ENCODE measurements around the gene PRC1.
"Not testable (repeated sequence)": the region's sequence is repeated elsewhere in the genome, so short reads cannot be mapped to it uniquely, and the experiment has no call there.

Gene PRC1

GRCh38 chr15:90994417-90995311 is at the start of gene PRC1:
Gene PRC1, minus strand, starts transcription at chr15:90994535. Its CDS starts 118 bp downstream, at chr15:90994417.
- in situ Hi-C loops (cut with MboI; ENCODE audit: low sequenced_read_pairs), result no loop called here

- in situ Hi-C loops (cut with MboI; ENCODE audit: low sequenced_read_pairs), result no loop called here
Measured at GRCh38 chr15:91043202-91043874, 49.0 kb upstream of the PRC1 start.

- in situ Hi-C loops (cut with MboI; ENCODE audit: low sequenced_read_pairs), result no loop called here
Measured at GRCh38 chr15:91040856-91041255, 46.5 kb upstream of the PRC1 start.

- in situ Hi-C loops (cut with MboI; ENCODE audit: low sequenced_read_pairs), result no loop called here
Measured at GRCh38 chr15:91039996-91040395, 45.7 kb upstream of the PRC1 start.

- in situ Hi-C loops (cut with MboI; ENCODE audit: low sequenced_read_pairs), result no loop called here
Measured at GRCh38 chr15:91032919-91033803, 38.8 kb upstream of the PRC1 start.

- in situ Hi-C loops (cut with MboI; ENCODE audit: low sequenced_read_pairs), result no loop called here
Measured at GRCh38 chr15:91031796-91032195, 37.5 kb upstream of the PRC1 start.

GRCh38 chr15:91027677-91028076 is 33.3 kb upstream of the PRC1 start:
- in situ Hi-C loops (cut with MboI; ENCODE audit: low sequenced_read_pairs), result no loop called here

GRCh38 chr15:91023720-91024119 is 29.4 kb upstream of the PRC1 start:
- in situ Hi-C loops (cut with MboI; ENCODE audit: low sequenced_read_pairs), result no loop called here

GRCh38 chr15:91022832-91023129 is 28.4 kb upstream of the PRC1 start:
- in situ Hi-C loops (cut with MboI; ENCODE audit: low sequenced_read_pairs), result no loop called here

- in situ Hi-C loops (cut with MboI; ENCODE audit: low sequenced_read_pairs), result no loop called here
Measured at GRCh38 chr15:91022075-91022831, 27.9 kb upstream of the PRC1 start, which contains the start of gene VPS33B. Gene VPS33B, minus strand, starts transcription at chr15:91022594. Its CDS starts 345 bp downstream, at chr15:91022249.

- in situ Hi-C loops (cut with MboI; ENCODE audit: low sequenced_read_pairs), result no loop called here
Measured at GRCh38 chr15:91021516-91022074, 27.3 kb upstream of the PRC1 start.

- in situ Hi-C loops (cut with MboI; ENCODE audit: low sequenced_read_pairs), result no loop called here
Measured at GRCh38 chr15:91018158-91018557, 23.8 kb upstream of the PRC1 start.

GRCh38 chr15:91017716-91018115 is 23.4 kb upstream of the PRC1 start:
- in situ Hi-C loops (cut with MboI; ENCODE audit: low sequenced_read_pairs), result no loop called here

GRCh38 chr15:91013701-91014100 is 19.4 kb upstream of the PRC1 start:
- in situ Hi-C loops (cut with MboI; ENCODE audit: low sequenced_read_pairs), result not testable (repeated sequence)

- in situ Hi-C loops (cut with MboI; ENCODE audit: low sequenced_read_pairs), result no loop called here
Measured at GRCh38 chr15:91007266-91007665, 12.9 kb upstream of the PRC1 start.

GRCh38 chr15:91001209-91001608 is 6.9 kb upstream of the PRC1 start:
- in situ Hi-C loops (cut with MboI; ENCODE audit: low sequenced_read_pairs), result no loop called here

GRCh38 chr15:90998737-90999136 is 4.4 kb upstream of the PRC1 start:
- in situ Hi-C loops (cut with MboI; ENCODE audit: low sequenced_read_pairs), result no loop called here

- in situ Hi-C loops (cut with MboI; ENCODE audit: low sequenced_read_pairs), result no loop called here
Measured at GRCh38 chr15:90994059-90994416, 297 bp downstream of the PRC1 start.

- in situ Hi-C loops (cut with MboI; ENCODE audit: low sequenced_read_pairs), result no loop called here
Measured at GRCh38 chr15:90991587-90992285, 2.6 kb downstream of the PRC1 start.

GRCh38 chr15:90990446-90990845 is 3.9 kb downstream of the PRC1 start:
- in situ Hi-C loops (cut with MboI; ENCODE audit: low sequenced_read_pairs), result no loop called here
